Measurements from ENCODE around the gene CDH24.
A peak's percentile ranks its signal among the peaks of the same experiment; 100 is the strongest.

CDH24 gene

GRCh38 chr14:23060536-23061260, 3.4 kb upstream of the CDH24 start:
- no peak for DNase-seq (ENCODE audit: low read depth)

DNA sequence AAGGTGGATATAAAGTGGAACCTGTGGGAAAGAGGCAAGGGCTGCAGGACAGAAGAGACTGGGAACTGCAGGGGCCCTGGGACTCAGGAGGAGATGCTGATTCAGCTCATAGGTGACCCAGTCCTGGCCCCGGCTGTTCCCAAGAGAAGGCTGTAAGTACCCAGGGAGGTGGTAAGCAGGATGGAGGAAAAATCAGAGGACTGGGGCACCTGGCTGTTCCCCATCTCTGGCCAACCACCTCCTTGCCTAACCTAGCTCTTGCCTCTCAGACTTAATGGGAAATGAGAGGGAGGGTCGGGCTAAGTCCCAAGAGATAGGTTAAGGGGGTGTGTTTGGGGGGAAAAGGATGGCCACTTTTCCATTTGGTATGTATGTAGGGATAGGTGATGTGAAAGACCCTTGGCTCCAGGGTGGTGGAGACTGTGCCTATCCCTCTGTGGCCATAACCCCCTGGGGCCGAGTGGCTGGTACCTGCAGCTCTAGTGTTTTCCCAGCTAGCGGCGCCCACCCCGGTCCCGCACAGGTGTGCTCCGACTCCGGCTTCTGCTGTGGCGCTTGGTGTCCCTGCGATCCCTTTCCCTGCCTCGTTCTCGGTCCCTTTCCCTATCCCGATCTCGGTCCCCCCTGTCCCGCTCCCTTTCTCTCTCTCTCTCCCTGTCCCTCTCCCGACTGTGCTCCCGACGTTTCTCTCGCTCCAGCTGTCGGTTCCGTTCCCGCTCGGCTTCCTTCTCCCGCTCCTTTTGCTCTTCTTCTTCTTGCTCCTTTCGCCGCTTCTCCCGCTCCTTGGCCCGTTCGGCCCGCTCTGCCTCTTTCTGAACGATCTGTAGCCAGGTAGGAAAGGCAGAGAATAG, 1.6 kb upstream of the CDH24 start:
- DNase-seq (ENCODE audit: low read depth), result no peak

DNA sequence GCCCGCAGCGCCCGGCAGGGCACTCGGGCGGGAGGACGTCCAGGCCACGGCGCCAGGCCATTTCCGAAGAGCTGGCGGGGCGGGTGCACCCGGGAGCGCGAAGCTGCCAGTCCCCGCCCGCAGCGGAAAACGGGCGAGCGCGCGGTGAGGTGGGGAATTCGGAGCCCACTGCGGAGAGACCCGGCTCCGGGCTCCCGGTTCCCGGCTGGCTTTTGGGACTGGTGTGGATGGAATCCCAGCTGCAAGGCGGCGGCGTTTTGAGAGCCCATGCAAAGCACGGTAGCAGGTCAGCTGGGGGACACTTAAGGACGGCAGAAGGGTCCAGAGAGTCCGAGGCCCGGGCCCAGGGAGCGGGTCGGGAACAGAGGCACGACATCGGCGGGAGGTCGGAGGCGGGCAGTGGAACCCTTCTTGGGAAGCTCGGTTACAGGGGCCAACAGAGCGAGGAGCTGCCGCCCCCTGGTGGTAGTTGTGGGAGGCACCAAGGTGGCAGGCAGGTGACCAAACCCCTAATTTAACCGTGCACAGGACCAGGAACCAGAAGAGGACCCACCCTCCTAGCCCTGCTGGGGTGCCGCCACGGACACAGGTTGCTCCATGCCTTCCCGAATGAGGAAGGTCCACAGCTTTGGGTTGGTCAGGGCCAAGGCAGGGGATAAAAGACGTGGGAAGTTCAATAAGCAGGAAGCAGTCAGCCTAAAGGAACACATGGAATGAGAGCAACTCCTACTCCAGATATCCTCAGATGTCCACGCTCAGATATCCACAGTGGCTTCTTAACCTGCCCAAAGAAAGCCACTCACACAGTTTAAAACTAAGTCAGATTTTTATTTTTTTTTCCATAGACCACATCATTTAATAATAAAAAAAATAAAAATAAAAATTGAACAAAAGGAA, 685 bp upstream of the CDH24 start:
- peak; percentile 77 for DNase-seq (ENCODE audit: low read depth)

- DNase-seq (ENCODE audit: low read depth), result peak; percentile 62
Observed at GRCh38 chr14:23056145-23056955, 970 bp downstream of the CDH24 start.

GRCh38 chr14:23055621-23056144, 1.6 kb downstream of the CDH24 start:
- DNase-seq (ENCODE audit: low read depth), result no peak

- no peak for DNase-seq (ENCODE audit: low read depth)
Observed at GRCh38 chr14:23055147-23055550, 2.2 kb downstream of the CDH24 start.

GRCh38 chr14:23054000-23054811, 3.1 kb downstream of the CDH24 start:
- DNase-seq (ENCODE audit: low read depth), result no peak

GRCh38 chr14:23053426-23053825, 3.9 kb downstream of the CDH24 start:
- no peak for DNase-seq (ENCODE audit: low read depth)

- no peak for DNase-seq (ENCODE audit: low read depth)
Observed at GRCh38 chr14:23052671-23053070, 4.6 kb downstream of the CDH24 start.

DNA sequence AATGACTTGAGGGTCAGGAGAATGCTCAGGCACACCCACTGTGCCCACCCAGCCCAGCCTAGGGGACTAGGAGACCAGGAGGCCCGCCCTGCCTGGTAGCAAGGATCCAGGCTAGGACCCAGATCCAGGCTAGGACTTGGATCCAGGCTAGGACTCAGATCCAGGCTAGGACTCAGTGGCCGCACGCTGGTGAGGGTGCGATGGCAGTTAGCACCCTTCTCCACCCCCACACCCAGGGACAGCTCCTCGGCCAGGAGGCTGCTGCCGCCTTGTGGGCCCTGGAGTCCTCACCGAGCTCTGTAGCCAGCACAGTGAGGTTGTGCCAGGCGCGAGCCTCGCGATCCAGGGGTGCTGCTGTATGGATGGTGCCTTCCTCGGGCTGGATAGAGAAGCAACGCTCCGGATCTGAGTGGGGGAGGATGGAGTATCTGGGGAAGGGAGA, 5.1 kb downstream of the CDH24 start:
- no peak for DNase-seq (ENCODE audit: low read depth)

DNA sequence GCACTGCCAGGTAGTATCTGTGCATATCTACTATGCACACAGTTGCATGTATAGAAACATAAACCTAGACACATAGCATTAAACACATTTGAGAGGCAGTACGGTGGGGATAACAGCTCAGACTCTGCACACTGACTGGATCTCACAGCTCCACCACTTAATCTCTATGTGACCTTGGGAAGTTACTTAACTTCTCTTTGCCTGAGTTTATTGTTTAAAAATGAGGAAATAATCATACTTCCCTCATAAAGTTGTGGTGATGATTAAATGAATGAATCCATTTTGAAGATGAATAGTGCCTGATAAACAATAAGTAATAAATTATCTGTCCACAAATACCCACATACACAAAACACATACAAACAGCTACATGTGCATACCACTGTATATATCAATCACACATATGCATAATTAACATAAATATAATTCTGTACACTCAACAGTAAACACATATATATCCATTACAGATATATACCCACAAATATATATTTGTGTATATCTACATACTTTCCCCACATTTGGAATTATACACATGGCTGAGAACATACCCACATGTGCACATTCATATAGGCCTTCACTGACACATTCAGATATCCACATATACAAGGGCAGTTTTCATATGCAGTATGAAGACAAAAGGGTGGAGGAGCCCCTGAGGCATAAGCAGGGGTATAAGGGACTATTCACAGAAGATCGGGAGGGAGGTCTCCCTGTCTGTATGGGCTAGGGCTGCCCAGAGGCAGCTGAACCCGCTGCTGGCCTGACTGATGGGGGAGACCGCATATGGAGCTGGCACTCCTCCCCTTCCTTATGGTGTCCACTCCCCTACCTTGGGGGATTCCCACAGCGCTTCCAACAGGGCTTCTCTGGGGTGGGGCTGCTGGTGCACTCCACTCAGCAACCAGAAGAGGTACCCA, 5.9 kb downstream of the CDH24 start:
- no peak for DNase-seq (ENCODE audit: low read depth)

- DNase-seq (ENCODE audit: low read depth), result no peak
Observed at GRCh38 chr14:23049011-23049410, 8.3 kb downstream of the CDH24 start.

DNA sequence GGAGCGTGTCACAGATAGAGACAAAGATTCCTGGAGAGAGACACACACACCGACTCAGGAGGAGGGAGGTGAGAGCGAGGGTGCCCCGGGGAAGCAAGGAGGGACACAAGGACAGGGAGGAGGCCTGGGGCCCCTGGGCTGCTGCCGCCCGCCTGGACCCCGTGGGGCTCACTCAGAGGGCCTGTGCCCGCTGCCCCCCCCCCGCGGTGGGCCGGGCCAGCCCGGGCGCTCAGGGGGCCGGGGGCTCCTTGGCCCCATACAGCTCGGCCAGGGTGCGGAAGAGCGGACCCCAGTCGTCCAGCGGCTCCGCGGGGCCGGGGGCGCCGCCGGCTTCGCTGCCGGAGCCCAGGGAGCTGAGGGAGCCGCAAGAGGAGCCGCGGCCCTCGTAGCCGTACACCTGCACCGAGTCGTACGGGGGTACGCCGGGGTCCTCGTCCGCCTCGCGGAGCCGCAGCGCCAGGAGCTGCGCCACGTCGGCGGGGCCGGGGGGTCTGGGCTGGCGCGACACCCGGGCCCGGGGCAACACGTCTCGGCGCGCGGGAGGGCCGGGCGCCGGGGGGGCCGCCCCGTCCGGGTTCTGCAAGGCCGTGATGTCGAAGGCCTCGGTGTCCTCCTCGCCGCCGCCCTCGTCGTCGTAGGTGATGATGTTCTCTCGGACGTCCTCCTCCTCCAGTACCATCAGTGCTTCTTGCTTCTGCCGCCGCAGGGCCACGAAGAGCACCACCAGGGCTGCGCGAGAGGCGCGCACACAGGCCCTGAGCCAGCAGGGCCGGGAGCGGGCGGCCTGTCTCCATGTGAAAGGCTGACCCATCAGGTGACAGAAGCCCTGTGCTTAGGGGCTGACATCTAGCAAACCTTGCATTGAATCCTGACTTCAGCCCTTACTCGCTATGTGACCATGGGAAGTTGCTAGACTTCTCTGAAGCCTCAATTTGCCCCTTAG, 9.3 kb downstream of the CDH24 start:
- no peak for DNase-seq (ENCODE audit: low read depth)

GRCh38 chr14:23047034-23047634, 10.2 kb downstream of the CDH24 start:
- no peak for DNase-seq (ENCODE audit: low read depth)

- DNase-seq (ENCODE audit: low read depth), result no peak
Observed at GRCh38 chr14:23045419-23046357, 11.6 kb downstream of the CDH24 start.

DNA sequence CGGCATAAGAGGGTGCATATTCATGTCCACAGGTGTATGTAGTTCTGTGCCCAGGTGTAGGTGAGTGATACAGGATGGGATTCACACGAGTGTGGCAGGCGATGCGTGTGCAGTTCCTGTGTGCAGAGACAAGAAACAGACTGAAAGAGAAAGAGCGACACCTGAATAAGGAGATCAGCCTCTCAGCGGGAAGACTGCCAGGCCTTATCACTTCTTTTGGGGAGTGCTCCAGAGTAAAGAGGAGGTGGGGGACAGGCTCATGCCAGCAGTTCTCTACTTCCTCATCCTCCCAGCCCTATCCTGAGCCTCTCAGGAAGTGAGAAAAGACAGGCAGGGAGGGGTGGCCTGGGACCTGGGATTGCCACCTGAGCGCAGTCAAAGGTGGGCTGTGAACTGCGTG, 12.5 kb downstream of the CDH24 start:
- DNase-seq (ENCODE audit: low read depth), result no peak

DNA sequence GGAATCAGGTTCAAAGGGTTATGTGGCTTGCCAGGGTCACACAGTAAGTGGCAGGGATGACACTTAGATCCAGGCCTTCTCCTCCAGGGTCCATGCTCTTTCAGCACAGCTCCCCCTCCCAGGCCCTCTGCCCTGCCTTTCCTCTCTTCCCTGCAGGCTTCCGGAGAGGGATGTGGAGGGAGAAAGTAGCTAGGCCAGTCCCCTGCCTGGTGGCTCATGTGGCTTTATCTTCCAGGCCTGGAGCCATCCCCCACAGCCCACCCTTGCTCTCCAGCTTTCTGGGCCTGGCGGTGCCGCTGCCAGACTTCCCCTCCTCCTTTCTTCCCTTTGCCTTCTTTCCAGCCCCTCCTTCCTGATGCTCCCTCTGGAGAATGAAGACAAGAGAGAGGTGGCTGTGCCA, 13.6 kb downstream of the CDH24 start:
- no peak for DNase-seq (ENCODE audit: low read depth)
